ENCODE measurements around the gene NDOR1.

NDOR1 gene

DNA sequence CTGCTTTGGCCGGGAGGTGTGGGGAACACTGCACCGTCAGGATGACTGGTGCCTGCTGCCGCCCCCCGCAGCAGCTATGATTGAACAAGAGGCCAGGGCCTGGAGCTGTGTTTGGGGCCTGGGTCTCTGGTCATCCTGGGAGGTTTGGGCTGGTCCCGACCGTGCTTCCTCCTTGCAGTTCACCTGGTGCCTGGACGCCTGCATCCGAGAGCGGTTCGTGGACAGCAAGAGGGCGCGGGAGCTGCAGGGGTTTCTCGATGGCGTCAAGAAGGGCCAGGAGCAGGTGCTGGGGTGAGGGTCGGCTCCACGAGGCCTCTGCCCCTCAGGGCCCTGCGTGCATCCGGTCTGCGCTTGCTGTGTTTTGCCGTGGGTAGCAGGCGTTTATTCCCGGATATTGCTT, 58.6 kb downstream of the NDOR1 start:
- no peak for DNase-seq (ENCODE audit: low read depth)

DNA sequence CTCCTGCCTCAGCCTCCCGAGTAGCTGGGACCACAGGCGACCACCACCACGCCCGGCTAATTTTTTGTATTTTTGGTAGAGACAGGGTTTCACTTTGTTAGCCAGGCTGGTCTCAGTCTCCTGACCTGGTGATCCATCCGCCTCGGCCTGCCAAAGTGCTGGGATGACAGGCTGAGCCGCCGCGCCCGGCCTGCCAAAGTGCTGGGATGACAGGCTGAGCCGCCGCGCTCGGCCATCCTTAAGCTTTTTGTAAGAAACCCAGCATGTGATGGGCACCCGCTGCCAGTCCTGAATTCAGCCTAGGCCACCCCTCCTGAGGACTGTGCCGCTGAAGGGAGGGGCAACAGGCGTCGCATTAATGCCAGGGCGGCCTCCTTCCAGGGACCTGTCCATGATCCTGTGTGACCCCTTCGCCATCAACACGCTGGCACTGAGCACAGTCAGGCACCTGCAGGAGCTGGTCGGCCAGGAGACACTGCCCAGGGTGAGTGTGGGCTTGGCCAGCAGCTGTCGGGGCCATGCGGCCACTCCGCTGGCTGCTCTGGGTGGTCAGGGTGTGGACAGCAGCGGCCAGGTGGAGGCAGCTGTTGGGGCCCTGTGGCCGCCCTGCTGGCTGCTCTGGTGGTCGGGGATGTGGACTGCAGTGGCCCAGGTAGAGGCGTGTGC, 60.1 kb downstream of the NDOR1 start:
- no peak for DNase-seq (ENCODE audit: low read depth)

DNA sequence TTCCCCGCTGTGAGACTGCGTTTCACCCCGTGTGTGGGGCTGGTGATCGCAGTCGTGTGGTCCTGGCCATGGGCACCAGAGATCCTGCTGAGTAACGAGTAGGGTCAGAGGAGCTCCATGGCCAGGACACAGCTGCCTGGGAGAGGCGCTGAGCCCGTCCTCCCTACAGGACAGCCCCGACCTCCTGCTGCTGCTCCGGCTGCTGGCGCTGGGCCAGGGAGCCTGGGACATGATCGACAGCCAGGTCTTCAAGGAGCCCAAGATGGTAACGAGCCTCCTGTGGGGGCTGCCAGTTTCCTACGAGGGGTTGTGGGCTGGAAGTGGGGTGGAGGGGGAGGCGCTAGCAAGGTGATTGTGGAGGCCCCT, 60.6 kb downstream of the NDOR1 start:
- no peak for DNase-seq (ENCODE audit: low read depth)
